ENCODE data around the gene POLDIP3.
A peak's percentile ranks its signal among the peaks of the same experiment; 100 is the strongest.

The POLDIP3 gene

GRCh38 chr22:42641801-42642413, 27.2 kb upstream of the POLDIP3 start:
- no peak for DNase-seq

DNA sequence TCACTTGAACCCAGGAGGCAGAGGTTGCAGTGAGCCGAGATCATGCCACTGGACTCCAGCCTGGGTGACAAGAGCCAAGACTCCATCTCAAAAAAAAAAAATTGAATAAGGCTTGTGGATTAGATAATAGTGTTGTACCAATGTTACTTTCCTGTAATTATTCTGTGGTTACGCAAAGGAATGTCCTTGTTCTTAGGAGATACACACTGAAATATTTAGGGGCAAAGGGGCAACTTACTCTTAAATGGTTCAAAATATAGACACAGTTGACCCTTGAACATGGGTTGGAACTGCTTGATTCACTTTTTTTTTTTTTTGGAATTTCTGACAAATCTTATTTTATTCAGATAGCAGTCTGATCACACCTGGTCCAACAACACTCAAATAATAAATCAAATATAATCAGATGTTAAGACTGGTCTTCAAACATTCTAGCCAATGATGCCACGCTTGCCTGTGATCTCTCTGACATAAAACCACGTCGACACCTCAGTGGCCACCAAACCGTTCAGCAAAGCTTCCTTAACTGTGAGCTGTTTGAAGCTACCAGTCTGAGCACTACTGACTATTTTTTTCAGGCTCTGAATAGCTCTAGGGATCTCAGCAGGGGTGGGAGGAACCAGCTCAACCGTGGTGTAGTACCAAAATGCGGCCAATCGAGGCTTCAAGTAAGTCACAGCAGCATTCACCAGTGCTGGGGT, 25.0 kb upstream of the POLDIP3 start:
- DNase-seq, result no peak

DNA sequence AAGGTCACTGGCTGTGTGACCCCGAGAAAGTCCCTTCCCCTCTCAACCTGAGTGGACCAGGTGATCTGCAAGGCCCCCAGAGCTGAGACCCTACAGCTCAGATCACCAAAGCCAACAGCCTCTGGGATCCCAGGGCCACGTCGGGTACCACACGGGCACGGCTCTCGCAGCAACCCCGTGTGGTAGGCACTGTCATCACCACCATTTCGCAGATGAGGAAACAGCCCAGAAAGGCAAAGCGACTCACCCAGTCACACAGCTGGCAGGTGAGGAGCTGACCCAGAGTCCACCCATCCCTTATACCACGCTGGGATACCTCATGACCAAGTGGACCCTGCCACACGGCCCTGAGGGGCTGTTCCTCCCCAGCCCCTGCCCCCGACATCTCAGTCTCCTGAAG, 22.9 kb upstream of the POLDIP3 start:
- DNase-seq, result no peak

DNA sequence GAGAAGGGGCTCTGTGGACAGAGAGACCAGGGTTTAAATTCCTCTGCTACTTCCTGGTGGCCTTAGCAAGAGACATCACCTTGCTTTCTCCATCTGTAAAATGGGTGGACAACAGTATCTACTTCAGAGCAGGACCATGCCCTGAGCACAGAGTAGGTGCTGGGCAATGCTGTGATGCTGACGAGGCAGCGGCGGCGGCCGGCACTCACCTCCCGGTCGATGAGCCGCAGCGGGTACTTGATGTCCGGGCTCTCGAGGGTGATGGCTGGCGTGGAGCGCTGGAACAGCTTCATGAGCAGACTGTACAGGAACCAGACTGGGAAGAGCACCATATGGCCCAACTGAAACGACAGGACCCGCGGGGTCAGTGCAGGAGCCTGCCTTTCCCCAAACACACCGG, 21.8 kb upstream of the POLDIP3 start:
- no peak for DNase-seq

- DNase-seq, result no peak
These were observed 20.8 kb upstream of the POLDIP3 start for GRCh38 chr22:42635531-42635930.

DNA sequence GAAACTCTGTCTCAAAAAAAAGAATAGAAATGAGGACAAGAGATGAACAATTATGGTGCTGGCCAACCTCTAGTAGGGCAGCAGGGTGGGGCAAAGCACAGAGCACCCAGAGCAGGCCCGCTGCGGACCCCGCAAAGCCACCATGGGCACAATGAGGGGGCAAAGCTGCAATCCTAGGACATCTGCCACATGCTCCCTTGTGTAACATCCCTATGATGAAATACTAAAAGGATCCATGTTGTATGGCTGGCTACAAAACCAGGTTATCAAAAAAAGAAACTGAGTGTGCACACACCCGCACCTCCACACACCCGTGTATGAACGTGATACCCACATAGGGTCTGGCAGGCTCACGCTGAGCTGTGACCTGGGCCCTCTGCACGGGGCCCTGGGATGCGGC, 18.3 kb upstream of the POLDIP3 start:
- no peak for DNase-seq

DNA sequence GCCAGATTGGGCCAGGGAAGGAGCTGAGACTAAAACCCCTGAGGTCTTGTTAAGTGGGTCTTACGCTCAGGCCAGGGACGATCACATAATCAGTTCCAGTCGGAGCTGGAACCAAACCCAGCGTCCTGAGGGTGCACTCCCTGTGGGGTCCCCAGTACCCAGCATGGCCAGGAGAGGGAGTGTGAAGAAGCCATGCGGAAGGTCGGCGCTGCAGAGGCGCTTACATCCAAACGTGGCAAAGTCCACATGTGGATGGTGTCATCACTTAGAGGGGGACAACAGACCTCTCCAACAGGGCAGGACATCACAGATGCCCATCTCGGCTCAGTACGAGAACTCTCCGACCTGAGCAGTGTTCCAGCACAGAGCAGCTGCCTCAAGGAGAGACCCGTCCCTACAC, 17.4 kb upstream of the POLDIP3 start:
- no peak for DNase-seq

GRCh38 chr22:42630901-42631602, 16.4 kb upstream of the POLDIP3 start:
- no peak for DNase-seq

GRCh38 chr22:42630211-42630610, 15.5 kb upstream of the POLDIP3 start:
- no peak for DNase-seq

DNA sequence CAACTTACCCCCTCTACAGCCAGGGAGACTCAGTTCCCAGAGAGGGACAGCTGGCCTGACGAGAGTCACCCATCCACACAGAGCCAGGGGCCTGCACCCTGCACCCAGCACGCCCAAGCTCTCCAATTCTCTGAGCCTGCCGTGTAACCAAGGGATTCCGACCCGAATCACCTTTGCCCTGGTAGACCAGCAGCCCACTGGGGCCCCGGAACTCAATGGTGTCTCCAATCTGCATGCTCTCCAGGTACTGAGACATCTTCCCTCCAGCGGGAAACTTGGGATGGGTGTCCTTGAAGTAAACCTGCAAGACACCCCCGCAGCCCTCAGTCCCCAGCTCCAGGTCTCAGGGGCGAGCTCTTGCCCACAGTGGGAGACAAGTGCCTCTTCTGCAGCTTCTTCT, 13.3 kb upstream of the POLDIP3 start:
- no peak for DNase-seq

GRCh38 chr22:42626951-42627625, 12.4 kb upstream of the POLDIP3 start:
- no peak for DNase-seq

DNA sequence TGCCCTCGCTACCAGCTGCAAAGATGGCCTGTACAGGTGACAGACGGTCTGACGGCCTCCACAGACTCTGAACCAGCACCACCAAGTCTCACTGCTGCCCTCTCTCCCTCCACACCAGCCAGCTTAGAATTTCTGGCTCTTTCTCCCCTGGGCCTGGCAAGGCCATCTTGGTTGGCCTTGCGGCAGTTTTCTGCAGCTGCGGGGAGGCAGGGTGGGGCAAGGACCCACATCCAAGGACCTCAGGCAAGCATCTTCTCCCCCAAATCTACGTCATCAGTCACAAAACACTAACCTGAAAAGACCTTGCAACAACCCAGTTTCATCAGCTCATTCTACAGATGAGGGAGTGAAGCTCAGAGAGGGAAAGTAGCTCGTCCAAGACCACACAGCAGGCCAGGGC, 11.7 kb upstream of the POLDIP3 start:
- DNase-seq, result no peak

DNA sequence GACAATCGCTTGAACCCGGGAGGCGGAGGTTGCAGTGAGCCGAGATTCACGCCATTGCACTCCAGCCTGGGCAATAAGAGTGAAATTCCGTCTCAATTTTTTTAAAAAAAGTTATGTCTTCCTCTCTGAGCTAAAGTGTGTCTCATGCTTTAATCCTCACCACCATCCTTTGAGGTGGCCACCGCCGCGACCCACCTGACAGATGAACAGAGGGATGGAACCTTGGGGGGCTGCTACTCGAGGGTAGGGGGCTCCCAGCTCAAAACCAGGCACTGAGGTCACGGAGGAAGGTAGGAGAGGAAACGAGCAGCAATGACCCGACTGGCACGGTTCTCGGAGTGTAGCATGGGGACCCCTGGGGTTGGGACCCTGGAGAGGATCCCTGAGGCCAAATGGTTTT, 10.7 kb upstream of the POLDIP3 start:
- no peak for DNase-seq

DNA sequence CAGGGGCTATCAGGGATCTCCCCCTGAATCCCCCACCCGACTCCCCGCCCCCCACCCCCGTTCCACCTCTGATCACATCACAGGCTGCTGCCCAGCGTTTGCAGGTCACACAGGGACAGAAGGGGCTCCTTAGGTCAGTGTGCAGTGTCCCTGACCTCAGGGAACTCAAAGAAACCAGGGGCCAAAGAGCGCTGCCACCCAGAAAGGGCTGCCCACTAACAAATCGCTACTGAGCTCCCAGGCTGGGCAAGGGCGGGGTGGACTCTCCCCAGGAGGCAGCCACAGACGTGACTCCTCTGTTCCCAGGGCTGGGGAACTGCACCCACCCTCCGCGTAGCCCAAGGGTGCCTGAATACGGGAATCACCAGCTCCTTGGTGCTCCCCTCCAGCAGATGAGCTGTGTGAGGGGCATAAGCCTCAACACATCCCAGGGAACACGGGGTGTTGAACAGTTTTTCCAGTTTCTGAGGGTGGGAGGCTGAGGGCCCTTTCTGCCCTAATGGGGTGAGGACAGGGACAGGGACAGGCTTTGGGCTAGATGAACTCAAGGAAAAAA, 9.9 kb upstream of the POLDIP3 start:
- DNase-seq, result no peak

DNA sequence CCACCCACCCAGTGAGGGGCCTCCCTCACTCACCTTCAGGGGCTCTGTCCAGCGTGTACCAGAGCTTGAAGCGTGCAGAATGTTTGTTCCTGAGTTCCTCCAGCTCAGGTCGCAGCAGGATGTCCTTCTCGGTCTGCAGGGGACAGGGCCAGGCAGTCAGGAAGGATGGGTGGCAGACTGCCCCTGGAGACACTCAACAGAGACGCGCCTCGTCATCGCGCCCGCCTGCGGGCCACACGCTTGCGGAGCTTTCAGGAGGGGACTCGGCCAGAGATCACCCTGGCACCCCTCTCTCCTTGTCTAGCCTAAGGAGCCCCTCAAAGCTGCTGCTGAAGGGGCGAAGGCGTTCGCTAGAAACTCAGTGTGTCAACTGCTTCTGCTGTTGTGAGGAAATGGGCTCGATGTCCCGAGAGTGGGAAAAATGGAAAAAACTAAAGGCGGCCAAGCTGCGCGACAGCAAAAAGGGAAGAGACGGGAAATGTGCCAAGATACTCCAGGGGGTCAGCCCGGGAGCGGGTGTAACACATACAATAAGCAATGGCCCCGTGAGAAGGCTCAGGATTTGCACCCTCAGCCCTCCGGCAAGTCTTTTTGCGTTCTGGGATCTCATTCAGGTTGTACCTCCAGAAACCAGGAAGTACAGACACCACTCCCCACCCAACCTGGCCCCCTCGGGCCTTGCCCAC, 9.2 kb upstream of the POLDIP3 start:
- no peak for DNase-seq

DNA sequence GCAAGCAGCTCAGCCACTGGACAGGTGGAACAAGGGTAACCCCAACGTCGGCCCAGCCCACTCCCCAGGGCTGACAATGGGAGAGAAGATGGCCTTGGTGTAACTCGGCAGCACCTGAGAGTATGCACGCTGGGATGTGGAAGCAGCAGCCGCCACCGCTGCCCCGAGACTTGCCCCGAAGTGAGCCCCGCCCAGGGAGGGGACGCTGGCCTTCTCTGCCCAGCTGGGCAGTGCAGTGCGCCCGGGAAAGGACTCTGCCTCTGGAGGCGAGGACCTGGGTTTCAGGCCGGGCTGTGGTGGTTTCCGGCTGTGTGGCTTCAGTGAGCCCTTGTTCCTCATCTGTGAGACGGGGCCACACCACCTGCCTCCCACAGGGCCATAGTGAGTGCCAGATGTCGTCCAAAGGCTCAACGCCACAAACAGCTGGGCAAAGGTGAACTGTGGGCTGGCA, 8.6 kb upstream of the POLDIP3 start:
- no peak for DNase-seq

DNA sequence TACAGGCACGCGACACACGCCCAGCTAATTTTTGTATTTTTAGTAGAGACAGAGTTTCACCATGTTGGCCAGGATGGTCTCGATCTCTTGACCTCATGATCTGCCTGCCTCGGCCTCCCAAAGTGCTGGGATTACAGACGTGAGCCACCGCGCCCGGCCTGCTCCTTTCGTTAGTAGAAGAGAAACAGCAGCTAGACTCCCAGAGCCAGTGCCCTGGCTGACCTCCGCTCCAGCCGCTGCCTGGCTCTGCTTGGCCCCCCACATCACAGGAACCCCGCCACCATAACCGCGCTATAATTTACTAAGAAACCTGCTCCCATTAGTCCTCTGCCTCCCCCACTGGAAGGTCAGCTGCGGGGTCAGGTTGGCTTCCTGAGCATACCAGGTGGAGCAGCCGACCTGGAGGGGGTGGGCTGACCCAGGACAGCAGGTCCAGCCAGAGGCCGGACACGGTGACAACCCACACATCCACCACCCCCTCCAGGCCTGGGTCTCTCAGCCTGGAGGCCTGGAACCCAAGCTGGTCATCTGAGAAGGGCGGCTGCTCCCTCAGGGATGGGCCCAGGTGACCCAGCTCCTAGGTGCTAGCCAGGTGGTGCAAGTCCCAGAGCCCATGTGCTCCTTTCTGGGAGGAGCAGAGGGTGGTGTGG, 7.5 kb upstream of the POLDIP3 start:
- no peak for DNase-seq

- DNase-seq, result peak; percentile 62
These were observed 6.9 kb upstream of the POLDIP3 start for GRCh38 chr22:42621505-42622002.

DNA sequence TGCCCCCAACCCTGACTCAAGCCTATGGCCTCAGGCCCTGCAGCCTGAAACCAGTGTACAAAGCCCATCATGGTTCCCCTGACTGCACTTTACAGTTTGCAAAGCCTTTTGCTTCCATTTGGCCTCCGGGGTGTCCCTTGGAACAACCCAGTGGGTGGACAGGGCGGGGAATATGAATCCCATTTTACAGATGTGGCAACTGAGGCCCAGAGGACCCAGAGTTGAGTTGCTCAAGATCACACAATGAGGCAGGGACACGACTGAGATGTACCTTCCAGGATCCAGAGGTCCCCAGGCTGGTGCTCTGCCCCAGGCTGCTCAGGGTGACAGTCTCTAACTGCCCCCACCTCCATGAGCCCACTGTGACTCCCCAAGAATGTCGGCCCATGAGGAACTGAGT, 5.4 kb upstream of the POLDIP3 start:
- no peak for DNase-seq

GRCh38 chr22:42619261-42620063, 4.8 kb upstream of the POLDIP3 start:
- no peak for DNase-seq
